Effector memory CD8-positive, alpha-beta T cell (primary cell): ENCODE measurements around the gene THSD4.

Source experiments
- ATAC-seq: fragments of 150-1000 bp; cut with Tn5 transposase; replicated peaks from 2 replicates; pipeline ENCODE4 v1.10.0; 2021; ENCODE audit warnings: mild to moderate bottlenecking, moderate library complexity
- DNase-seq, 3 experiments: peaks; one replicate each; pipeline ENCODE4 v3.0.0; 2021
- H3K27ac Mint-ChIP-seq, 2 donors: one replicate each; pipeline ENCODE4 v1.8.0; 2022; ENCODE audit warnings: mild to moderate bottlenecking in 2 of 2, mixed read lengths in 2 of 2, moderate library complexity in 2 of 2
- H3K27me3 Mint-ChIP-seq, 2 donors: one replicate each; pipeline ENCODE4 v1.8.0; 2022; ENCODE audit warnings: mixed read lengths in 2 of 2
- H3K36me3 Mint-ChIP-seq: one replicate; pipeline ENCODE4 v1.8.0; 2022; ENCODE audit warnings: mild to moderate bottlenecking, moderate library complexity, mixed read lengths; ENCODE audit not compliant: insufficient read depth
- H3K4me1 Mint-ChIP-seq, 2 donors: one replicate each; pipeline ENCODE4 v1.8.0; 2022; ENCODE audit warnings: low read depth in 2 of 2, mixed read lengths in 2 of 2
- H3K4me3 Mint-ChIP-seq, 2 donors: one replicate each; pipeline ENCODE4 v1.8.0; 2022; ENCODE audit warnings: mild to moderate bottlenecking in 2 of 2, mixed read lengths in 2 of 2, moderate library complexity in 2 of 2
- H3K9me3 Mint-ChIP-seq, 2 donors: one replicate each; pipeline ENCODE4 v1.8.0; 2022; ENCODE audit warnings: mixed read lengths in 2 of 2

THSD4 gene

GRCh38 chr15:71691081-71691457 lies 575.8 kb downstream of the THSD4 start:
- H3K9me3 Mint-ChIP-seq, result no peaks in the 10 kb centered on the region
- no peak overlapping the region for H3K27ac Mint-ChIP-seq
- H3K4me3 Mint-ChIP-seq, result no peak overlapping the region
- no peaks in the 10 kb centered on the region for H3K4me1 Mint-ChIP-seq
- no peak for DNase-seq
- ATAC-seq, result no peak
- H3K27me3 Mint-ChIP-seq, result peaks cover 41 to 78% of the 10 kb centered on the region in 2 donors
- peaks cover 3% of the 10 kb centered on the region for H3K36me3 Mint-ChIP-seq

GRCh38 chr15:71691458-71692417 lies 576.5 kb downstream of the THSD4 start:
- H3K27me3 Mint-ChIP-seq, result peaks cover 47 to 84% of the 10 kb centered on the region in 2 donors

GRCh38 chr15:71697236-71697635 lies 582.0 kb downstream of the THSD4 start:
- no peak overlapping the region for H3K4me3 Mint-ChIP-seq

More at GRCh38 chr15:71691458-71692417, 576.5 kb downstream of the THSD4 start:
- ATAC-seq (no peak), DNase-seq (no peak)
- peaks cover 3% of the 10 kb centered on the region for H3K36me3 Mint-ChIP-seq
- no peak overlapping the region for H3K4me3 Mint-ChIP-seq
- H3K4me1 Mint-ChIP-seq, result no peaks in the 10 kb centered on the region
- H3K27ac Mint-ChIP-seq, result no peak overlapping the region
- H3K9me3 Mint-ChIP-seq, result no peaks in the 10 kb centered on the region

GRCh38 chr15:71698030-71698429 lies 582.8 kb downstream of the THSD4 start:
- H3K9me3 Mint-ChIP-seq, result no peaks in the 10 kb centered on the region
- DNase-seq (no peak), ATAC-seq (no peak)
- H3K36me3 Mint-ChIP-seq, result no peaks in the 10 kb centered on the region
- no peak overlapping the region for H3K4me3 Mint-ChIP-seq
- no peak overlapping the region for H3K27ac Mint-ChIP-seq
- H3K4me1 Mint-ChIP-seq, result no peaks in the 10 kb centered on the region
- peaks cover 26 to 49% of the 10 kb centered on the region in 2 donors for H3K27me3 Mint-ChIP-seq

More at GRCh38 chr15:71697236-71697635, 582.0 kb downstream of the THSD4 start:
- Mint-ChIP-seq H3K27me3 (peaks cover 33 to 55% of the 10 kb centered on the region in 2 donors), H3K4me1 (no peaks in the 10 kb centered on the region), H3K9me3 (no peaks in the 10 kb centered on the region), H3K27ac (no peak overlapping the region), H3K36me3 (peaks cover 3% of the 10 kb centered on the region)
- no peak for DNase-seq
- no peak for ATAC-seq

- Mint-ChIP-seq H3K36me3 (no peaks in the 10 kb centered on the region), H3K27me3 (peaks cover 23 to 44% of the 10 kb centered on the region in 2 donors), H3K4me3 (no peak overlapping the region), H3K4me1 (no peaks in the 10 kb centered on the region), H3K27ac (no peak overlapping the region), H3K9me3 (no peaks in the 10 kb centered on the region)
- ATAC-seq (no peak), DNase-seq (no peak)
These were observed 583.5 kb downstream of the THSD4 start for GRCh38 chr15:71698742-71699141.

GRCh38 chr15:71699977-71700376 lies 584.7 kb downstream of the THSD4 start:
- ATAC-seq, result no peak
- DNase-seq, result no peak
- Mint-ChIP-seq H3K27ac (no peak overlapping the region), H3K9me3 (no peaks in the 10 kb centered on the region), H3K4me3 (no peak overlapping the region), H3K4me1 (no peaks in the 10 kb centered on the region), H3K36me3 (no peaks in the 10 kb centered on the region), H3K27me3 (peaks cover 23 to 45% of the 10 kb centered on the region in 2 donors)

GRCh38 chr15:71701808-71702207 lies 586.5 kb downstream of the THSD4 start:
- no peaks in the 10 kb centered on the region for H3K36me3 Mint-ChIP-seq
- DNase-seq (no peak), ATAC-seq (no peak)
- H3K27me3 Mint-ChIP-seq, result peaks cover 28 to 45% of the 10 kb centered on the region in 2 donors
- no peaks in the 10 kb centered on the region for H3K4me1 Mint-ChIP-seq
- no peak overlapping the region for H3K27ac Mint-ChIP-seq
- H3K4me3 Mint-ChIP-seq, result no peak overlapping the region
- H3K9me3 Mint-ChIP-seq, result no peaks in the 10 kb centered on the region

- H3K27ac Mint-ChIP-seq, result no peak overlapping the region
- H3K9me3 Mint-ChIP-seq, result no peaks in the 10 kb centered on the region
- H3K4me3 Mint-ChIP-seq, result no peak overlapping the region
- ATAC-seq, result no peak
- no peak for DNase-seq
- H3K36me3 Mint-ChIP-seq, result no peaks in the 10 kb centered on the region
- H3K4me1 Mint-ChIP-seq, result no peaks in the 10 kb centered on the region
- H3K27me3 Mint-ChIP-seq, result peaks cover 25 to 43% of the 10 kb centered on the region in 2 donors
These were observed 587.2 kb downstream of the THSD4 start for GRCh38 chr15:71702496-71702895.

- Mint-ChIP-seq H3K4me1 (no peaks in the 10 kb centered on the region), H3K4me3 (no peak overlapping the region), H3K36me3 (no peaks in the 10 kb centered on the region), H3K9me3 (no peaks in the 10 kb centered on the region), H3K27ac (no peak overlapping the region), H3K27me3 (peaks cover 31 to 48% of the 10 kb centered on the region in 2 donors)
- ATAC-seq, result no peak
- DNase-seq, result no peak
These were observed 589.9 kb downstream of the THSD4 start for GRCh38 chr15:71705151-71705550.

GRCh38 chr15:71706461-71707229 lies 591.4 kb downstream of the THSD4 start:
- Mint-ChIP-seq H3K27me3 (peaks cover 31 to 50% of the 10 kb centered on the region in 2 donors), H3K36me3 (no peaks in the 10 kb centered on the region), H3K4me1 (no peaks in the 10 kb centered on the region), H3K9me3 (no peaks in the 10 kb centered on the region), H3K27ac (no peak overlapping the region), H3K4me3 (no peak overlapping the region)
- ATAC-seq (no peak), DNase-seq (no peak)

GRCh38 chr15:71707230-71708050 lies 592.2 kb downstream of the THSD4 start:
- Mint-ChIP-seq H3K27me3 (peaks cover 31 to 58% of the 10 kb centered on the region in 2 donors), H3K9me3 (no peaks in the 10 kb centered on the region), H3K4me3 (no peak overlapping the region), H3K4me1 (no peaks in the 10 kb centered on the region), H3K36me3 (no peaks in the 10 kb centered on the region), H3K27ac (no peak overlapping the region)
- ATAC-seq (no peak), DNase-seq (no peak)

GRCh38 chr15:71708051-71708429 lies 592.8 kb downstream of the THSD4 start:
- Mint-ChIP-seq H3K4me3 (no peak overlapping the region), H3K27ac (no peak overlapping the region), H3K4me1 (no peaks in the 10 kb centered on the region), H3K36me3 (no peaks in the 10 kb centered on the region), H3K27me3 (peaks cover 31 to 64% of the 10 kb centered on the region in 2 donors), H3K9me3 (no peaks in the 10 kb centered on the region)
- ATAC-seq, result no peak
- no peak for DNase-seq

GRCh38 chr15:71708741-71709140 lies 593.5 kb downstream of the THSD4 start:
- H3K9me3 Mint-ChIP-seq, result no peaks in the 10 kb centered on the region
- peaks cover 31 to 69% of the 10 kb centered on the region in 2 donors for H3K27me3 Mint-ChIP-seq
- no peak overlapping the region for H3K4me3 Mint-ChIP-seq
- no peaks in the 10 kb centered on the region for H3K4me1 Mint-ChIP-seq
- no peak overlapping the region for H3K27ac Mint-ChIP-seq
- no peak for DNase-seq
- H3K36me3 Mint-ChIP-seq, result no peaks in the 10 kb centered on the region
- ATAC-seq, result no peak
